ENCODE data around the gene KHK. TPM values are rescaled to one million over a fixed set of nuclear protein-coding genes. Genes with fewer than 3 reads are reported as not detected.

Gene KHK
- total and polyA plus RNA-seq, 9 of the 15 experiments (the other 6 are each of a cell fraction or from before 2014, with no cell fraction given) = 1.5 to 10.7 (median 5.2) TPM

- no peak for TF ChIP-seq TSHZ1 (CRISPR knock-in tag; IDR thresholded peaks at IDR 0.05)
- TF ChIP-seq SUPT5H (IDR thresholded peaks at IDR 0.05) = peak; percentile 81
- TF ChIP-seq MAX (CRISPR knock-in tag; IDR thresholded peaks at IDR 0.05) = peak; percentile 66
- TF ChIP-seq AFF1 (IDR thresholded peaks at IDR 0.05; ENCODE audit: low read depth in 1 of 2, partially characterized antibody in 2 of 2) = peak; percentile 62 to 86
- TF ChIP-seq ZNF121 (CRISPR knock-in tag; conservative IDR thresholded peaks at IDR 0.05) = no peak
- TF ChIP-seq HIVEP1 (CRISPR knock-in tag; IDR thresholded peaks at IDR 0.05) = no peak
- peak; percentile 73 for TF ChIP-seq ZNF764 (CRISPR knock-in tag; IDR thresholded peaks at IDR 0.05; ENCODE audit: low read depth)
- TF ChIP-seq ELK3 (CRISPR knock-in tag; IDR thresholded peaks at IDR 0.05) = no peak
- TF ChIP-seq FIP1L1 (IDR thresholded peaks at IDR 0.05; ENCODE audit: low read depth, low read length, poor library complexity, severe bottlenecking) = peak; percentile 66
- 0 out of 2 replicates have a peak, but pooled peaks have one; percentile 28 for TF ChIP-seq ZNF75A (CRISPR knock-in tag; IDR thresholded peaks at IDR 0.05)
- peak in 1 of 2 experiments; percentile 27; a peak in 1 of 4 replicates for TF ChIP-seq SIN3A (IDR thresholded peaks at IDR 0.05; ENCODE audit: borderline replicate concordance in 2 of 2, control insufficient read depth in 1 of 2, low read depth in 2 of 2, low read length in 2 of 2)
- TF ChIP-seq HOXB6 (CRISPR knock-in tag; IDR thresholded peaks at IDR 0.05; ENCODE audit: borderline replicate concordance) = 0 out of 2 replicates have a peak, but pooled peaks have one; percentile 74
- TF ChIP-seq FOXP4 (CRISPR knock-in tag; IDR thresholded peaks at IDR 0.05; ENCODE audit: borderline replicate concordance) = 0 out of 2 replicates have a peak, but pooled peaks have one; percentile 43
- TF ChIP-seq CHD1 (IDR thresholded peaks at IDR 0.05; ENCODE audit: low read length) = peak; percentile 92
These were observed 35.3 kb upstream of the KHK start, which contains the start of gene AGBL5 (continued) for GRCh38 chr2:27050996-27051901.
